CD4-positive, alpha-beta T cell treated with Interleukin-4 for 1 hour (primary cell): ENCODE data around the gene TRIP10.
"Not testable (repeated sequence)": the region's sequence is repeated elsewhere in the genome, so short reads cannot be mapped to it uniquely, and the experiment has no call there.

Experiments
- DNase-seq, 2 donors: peaks; one replicate each; pipeline ENCODE4 v3.0.0-alpha.2; 2020 to 2022

Gene TRIP10

DNA sequence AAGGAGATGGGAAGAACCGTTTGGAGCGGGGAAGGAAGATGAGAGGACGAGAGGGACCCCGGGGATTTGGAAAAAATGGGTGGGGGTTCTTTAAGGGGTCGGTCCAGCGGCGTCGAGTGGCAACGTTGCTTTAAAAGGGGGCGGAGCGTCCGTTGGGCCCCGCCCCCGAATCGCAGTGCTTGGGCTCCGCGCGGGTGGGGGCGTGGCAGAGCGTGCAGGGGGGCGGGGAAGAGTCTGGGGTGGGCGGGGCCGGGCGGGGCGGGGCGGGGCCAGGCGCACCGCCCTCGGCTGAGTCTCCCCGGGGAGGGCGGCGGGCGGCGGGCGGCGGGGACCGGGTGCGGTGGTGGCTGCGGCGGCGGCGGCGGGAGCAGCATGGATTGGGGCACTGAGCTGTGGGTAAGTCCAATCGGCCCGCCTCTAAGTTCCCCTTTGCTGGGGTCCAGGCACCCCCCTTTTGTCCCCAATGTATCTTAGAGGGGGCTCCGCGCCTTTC, at the start of gene TRIP10:
TRIP10 (plus strand) TSS at position 291 of the 493 bp plus-strand sequence; CDS start at position 373, 82 bp downstream.
- peak; percentile 87 to 89 for DNase-seq

- DNase-seq: no peak
Observed at GRCh38 chr19:6690160-6690885, 49.2 kb upstream of the TRIP10 start.

- DNase-seq: no peak
Observed at GRCh38 chr19:6691342-6691741, 48.1 kb upstream of the TRIP10 start.

DNA sequence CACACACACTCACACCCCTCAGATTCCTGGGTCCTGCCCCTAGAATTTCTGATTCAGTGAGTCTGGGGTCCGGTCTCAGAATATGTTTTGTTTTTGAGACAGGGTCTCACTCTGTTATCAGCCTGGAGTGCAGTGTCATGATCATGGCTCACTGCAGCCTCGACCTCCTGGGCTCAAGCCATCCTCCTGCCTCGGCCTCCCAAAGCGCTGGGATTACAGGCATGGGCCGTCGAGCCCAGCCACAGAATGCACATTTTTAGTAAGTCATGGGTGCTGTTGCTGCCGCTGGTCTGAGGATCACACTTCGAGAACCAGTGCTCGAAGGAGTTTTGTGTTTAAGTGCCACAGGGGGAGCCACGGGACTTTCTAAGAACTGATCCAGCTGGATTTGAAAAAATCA, 47.5 kb upstream of the TRIP10 start:
- no peak for DNase-seq

DNA sequence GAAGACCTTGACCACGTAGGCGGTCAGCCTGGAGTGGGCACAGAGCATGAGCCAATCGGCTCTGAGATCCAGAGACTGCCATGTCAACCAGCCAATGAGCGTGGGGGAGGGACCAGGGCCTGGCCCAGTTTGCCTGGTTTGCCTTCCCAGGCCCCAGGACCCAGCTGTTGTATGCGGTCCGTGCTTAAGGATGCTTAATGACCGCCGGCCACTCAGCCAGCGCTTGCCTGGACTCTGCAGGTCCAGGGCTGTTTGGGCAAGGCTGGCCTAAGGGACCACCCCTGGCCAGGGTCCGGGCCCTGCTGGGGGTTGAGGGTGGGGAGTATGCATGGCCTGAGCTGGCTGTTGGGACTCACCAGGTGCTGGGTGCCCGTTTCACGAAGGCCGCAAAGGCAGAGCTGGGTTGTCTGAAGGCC, 46.4 kb upstream of the TRIP10 start:
- no peak for DNase-seq

GRCh38 chr19:6693681-6694080, 45.8 kb upstream of the TRIP10 start:
- no peak for DNase-seq

DNA sequence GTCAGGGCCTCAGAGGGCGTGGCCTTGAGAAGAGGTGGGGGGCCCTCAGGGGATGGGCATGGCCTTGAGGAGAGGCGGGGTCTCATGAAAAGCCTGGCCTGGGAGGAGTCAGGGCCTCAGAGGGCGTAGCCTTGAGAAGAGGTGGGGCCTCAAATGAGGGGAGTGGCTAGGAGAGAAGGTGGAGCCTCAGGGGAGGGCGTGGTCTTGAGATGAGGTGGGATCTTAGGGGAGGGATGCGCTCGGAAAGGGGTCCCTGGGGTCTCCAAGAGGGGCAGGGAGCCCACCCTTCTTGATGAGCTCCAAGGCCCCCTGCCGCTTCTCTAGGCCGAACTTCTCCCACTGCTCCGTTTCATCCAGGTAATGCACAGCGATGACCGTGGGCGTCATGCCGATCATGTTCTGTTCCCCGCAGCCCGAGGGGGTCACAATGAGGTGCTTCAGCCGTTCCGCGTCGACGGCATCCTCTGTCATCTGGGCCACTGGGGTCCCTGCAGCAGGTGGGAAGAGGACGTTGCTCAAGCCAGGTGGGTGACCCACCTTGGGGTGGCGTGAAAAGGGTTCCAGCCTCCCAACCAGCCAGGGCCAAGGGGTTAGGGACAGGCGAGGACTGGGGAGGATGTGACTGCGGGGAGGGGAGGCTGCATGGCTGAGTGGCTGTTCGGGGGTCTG, 45.2 kb upstream of the TRIP10 start:
- DNase-seq: no peak

DNA sequence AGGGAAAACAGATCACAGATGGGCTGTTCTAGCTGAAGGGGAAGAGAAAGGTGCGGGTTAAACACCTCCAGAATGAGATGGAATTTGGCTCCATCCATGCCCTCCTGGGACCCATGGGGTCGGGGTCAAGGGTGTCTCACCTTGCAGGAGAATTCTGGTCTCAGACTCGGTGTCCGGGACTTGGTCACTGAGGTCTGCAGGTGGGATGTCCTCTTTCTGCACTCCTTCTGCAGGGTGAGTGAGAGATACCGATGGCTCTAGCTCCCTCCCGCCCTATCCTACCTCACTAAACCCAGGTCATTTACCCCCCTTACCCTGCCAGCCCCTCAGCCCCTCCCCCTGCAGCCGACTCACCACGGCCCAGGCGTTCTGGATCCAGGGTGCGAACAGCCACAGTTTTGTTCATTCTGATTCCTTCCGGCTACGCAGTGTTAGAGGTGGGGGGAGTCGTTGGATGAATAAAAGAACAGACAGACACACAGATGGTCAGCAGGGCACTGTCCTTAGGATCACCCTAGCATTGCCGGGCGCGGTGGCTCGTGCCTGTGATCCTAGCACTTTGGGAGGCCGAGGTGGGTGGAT, 43.1 kb upstream of the TRIP10 start:
- DNase-seq: no peak

DNA sequence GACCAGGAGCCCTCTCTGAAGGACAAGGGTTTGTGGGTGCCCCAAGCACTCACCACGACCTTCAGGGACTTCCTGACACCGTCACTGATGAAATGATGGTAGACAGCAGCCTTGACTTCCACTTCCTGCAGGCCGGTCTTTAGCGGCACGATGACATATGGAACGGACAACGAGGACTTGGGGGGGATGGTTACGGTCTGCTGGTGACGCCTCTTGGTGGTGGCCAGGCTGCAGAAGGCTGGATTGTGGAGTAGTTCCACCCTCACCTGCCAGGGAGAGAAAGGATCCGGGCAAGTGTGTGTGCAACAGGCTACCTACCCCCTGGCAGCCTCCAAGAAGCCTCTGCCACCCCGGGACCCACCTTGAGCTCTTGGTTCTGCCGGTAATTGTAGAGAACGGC, 42.2 kb upstream of the TRIP10 start:
- DNase-seq: no peak

GRCh38 chr19:6699935-6700334, 39.5 kb upstream of the TRIP10 start:
- no peak for DNase-seq

GRCh38 chr19:6700586-6701316, 38.7 kb upstream of the TRIP10 start:
- DNase-seq: no peak

GRCh38 chr19:6705931-6706632, 33.4 kb upstream of the TRIP10 start:
- DNase-seq: no peak

GRCh38 chr19:6706633-6706958, 32.9 kb upstream of the TRIP10 start:
- no peak for DNase-seq

- DNase-seq: no peak
Observed at GRCh38 chr19:6707011-6707657, 32.3 kb upstream of the TRIP10 start.

DNA sequence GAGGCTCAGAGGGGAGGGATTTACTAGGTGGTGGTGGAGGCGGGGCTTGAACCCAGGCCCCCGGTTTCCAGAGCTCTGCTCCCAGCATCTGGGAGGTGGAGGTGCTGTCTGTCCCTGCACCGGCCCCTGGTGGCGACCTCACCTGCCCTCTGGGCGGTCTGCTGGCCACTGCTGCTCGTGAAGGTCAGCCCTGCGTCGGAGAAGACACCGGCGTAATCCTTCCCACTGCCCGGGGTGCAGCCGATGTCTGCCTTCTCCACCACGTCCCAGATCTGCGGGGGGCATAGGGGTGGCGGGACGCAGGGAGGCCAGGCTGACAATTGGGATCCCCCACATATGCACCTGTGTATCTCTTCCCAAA, 31.8 kb upstream of the TRIP10 start:
- DNase-seq: no peak

GRCh38 chr19:6708346-6708745, 31.1 kb upstream of the TRIP10 start:
- no peak for DNase-seq

- DNase-seq: not testable (repeated sequence)
Observed at GRCh38 chr19:6708913-6709312, 30.6 kb upstream of the TRIP10 start.

GRCh38 chr19:6709549-6709948, 29.9 kb upstream of the TRIP10 start:
- DNase-seq: no peak

GRCh38 chr19:6710273-6711077, 29.0 kb upstream of the TRIP10 start:
- peak in 1 of 2 donors; percentile 18 for DNase-seq

DNA sequence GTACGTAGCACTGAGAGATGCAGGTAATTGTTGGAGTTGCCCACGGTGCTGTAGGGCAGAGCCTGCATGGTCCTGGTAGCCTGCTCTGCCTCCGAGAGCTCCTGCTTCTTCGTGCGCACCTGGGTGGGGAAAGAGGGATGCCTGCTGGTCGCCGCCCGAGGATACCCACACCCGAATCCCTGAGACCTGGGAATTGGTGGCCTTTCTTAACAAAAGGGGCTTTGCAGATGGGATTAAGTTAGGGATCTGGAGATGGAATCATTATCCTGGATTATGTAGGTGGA, 28.5 kb upstream of the TRIP10 start:
- DNase-seq: no peak

DNA sequence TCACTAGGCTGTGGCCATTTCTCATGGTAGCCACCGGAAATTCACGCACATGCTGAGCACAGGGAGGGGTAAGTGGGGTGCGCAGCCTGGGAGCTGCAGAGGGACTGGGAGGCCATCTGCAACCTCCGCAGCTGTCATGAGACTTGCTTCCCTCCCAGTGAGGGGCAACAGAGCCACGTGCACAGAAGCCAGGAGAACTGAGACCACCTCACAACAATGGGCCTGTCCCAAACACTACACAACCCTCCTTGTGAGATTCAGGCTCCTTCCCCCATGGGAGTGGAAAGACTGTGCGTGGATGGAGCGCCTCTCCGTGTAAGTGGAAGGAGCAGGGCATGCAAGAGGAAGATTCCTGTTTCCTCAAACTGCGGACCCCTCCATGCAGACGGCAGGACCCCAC, 27.9 kb upstream of the TRIP10 start:
- DNase-seq: no peak

DNA sequence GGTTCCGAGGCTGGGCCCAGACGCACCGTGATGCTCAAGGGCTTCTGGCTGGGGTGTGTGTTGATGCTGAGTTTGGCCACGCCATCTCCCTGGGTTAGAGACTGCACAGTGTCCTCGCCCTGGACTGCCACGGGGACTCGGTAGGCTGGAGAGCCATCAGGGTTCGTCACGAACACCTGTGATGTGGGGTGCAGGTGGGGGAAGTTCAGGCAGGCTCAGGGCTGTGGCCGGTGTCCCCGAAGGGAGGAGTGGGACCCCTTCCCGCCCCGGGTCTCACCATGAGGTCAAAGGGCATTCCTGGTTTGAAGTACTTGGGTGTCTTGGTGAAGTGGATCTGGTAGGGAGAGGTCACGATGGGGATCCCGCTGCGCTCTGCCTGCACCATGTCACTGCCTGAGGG, 27.2 kb upstream of the TRIP10 start:
- no peak for DNase-seq
